Right forelimb (tissue), 1 donor: ENCODE measurements around the gene MEPE.
"Not testable (repeated sequence)": the region's sequence is repeated elsewhere in the genome, so short reads cannot be mapped to it uniquely, and the experiment has no call there.

ENCODE experiments used
- DNase-seq: peaks from one replicate; pipeline ENCODE4 v3.0.0-alpha.2; 2018

The MEPE gene

GRCh38 chr4:87886083-87886482 is 53.3 kb downstream of the MEPE start:
- DNase-seq: no peak

- DNase-seq: not testable (repeated sequence)
Observed at GRCh38 chr4:87890753-87891152, 58.0 kb downstream of the MEPE start.

GRCh38 chr4:87895964-87896621 is 63.3 kb downstream of the MEPE start:
- no peak for DNase-seq
